B cell (primary cell): ENCODE data around the gene COL5A1.

ENCODE experiments used
- CTCF ChIP-seq: fragments of 200-600 bp; IDR thresholded peaks from one replicate; pipeline ENCODE4 v1.8.0; 2022; ENCODE audit warnings: antibody characterized with exemption, mild to moderate bottlenecking
- EZH2 ChIP-seq: IDR thresholded peaks from 2 replicates; pipeline ENCODE4 v1.6.1; 2012; ENCODE audit warnings: borderline replicate concordance, low read depth, mild to moderate bottlenecking, moderate library complexity, low read length; ENCODE audit not compliant: insufficient read depth, poor library complexity, severe bottlenecking

DNA sequence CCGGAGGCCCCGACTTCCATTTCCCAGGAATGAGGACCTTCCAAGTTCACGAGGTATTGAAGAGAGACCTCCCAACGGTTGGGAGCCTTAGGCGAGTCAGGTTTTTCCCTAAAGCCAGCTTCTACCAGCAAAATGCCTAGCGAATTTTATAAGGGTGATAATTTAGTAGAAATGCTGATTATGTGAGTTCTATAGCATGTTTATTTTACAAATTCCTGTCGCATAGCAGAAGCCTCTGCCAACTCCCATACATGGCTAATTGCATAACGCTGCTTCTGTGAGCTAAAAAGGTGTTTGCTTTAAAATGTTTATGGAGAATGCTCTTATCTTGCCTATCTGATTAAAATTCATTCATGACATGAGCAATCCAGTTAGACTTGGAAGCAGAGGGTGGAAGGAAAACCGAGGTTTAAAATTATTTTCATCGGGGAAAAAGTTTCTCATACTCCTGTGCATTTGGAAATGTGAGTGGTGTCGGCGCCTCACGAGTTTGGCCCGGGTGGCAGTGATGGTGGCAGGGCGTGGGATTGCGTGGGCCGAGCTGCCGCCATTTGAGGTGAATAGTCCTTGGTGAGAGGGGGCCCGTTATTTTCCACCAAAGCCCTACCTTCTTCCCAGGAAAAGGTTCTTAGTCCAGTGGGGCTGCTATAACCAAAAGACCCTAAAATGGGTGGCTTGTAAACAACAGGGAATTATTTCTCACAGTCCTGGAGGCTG is 134.6 kb downstream of the COL5A1 start:
- TF ChIP-seq EZH2 = no peak
- no peak for TF ChIP-seq CTCF
